ENCODE results near the gene ZEB2. TPM values are rescaled to one million over a fixed set of nuclear protein-coding genes. Genes with fewer than 3 reads are reported as not detected.

The ZEB2 gene
- total RNA-seq, 2 experiments from 2014 or later: 4.0 to 16.9 TPM

DNA sequence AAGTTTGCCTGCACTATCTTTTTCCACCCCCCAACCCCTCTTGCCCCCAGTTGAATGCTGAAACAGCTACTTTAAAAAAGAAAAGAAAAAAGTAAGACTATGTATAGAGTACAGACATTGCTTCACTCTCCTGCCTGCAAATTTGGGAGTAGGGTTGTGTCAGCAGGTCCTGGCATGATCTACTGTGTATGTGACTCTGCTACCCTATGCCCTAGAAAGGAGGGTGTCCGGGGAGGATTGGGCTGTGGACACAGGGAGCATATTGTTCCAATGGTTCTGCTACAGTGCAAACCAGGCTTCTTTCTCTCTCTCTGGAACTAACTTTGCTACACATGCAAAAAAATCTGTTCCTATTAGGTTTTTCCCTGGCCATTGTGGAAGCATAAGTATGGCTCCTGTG lies 9.9 kb upstream of the ZEB2 start:
- no peak overlapping the region for H3K4me3 ChIP-seq (ENCODE audit: low read depth, low read length, poor library complexity, severe bottlenecking)
- H3K9me3 ChIP-seq (ENCODE audit: low read length): no peaks in the 10 kb centered on the region
- no peaks in the 10 kb centered on the region for H3K79me2 ChIP-seq (ENCODE audit: insufficient read depth, low read depth, low read length)
- H3K27ac ChIP-seq (ENCODE audit: low read depth, low read length, poor library complexity, severe bottlenecking): no peak overlapping the region
- intact Hi-C loops (cut with micrococcal nuclease; ENCODE audit: unreplicated experiment): loop anchor here (10.0 kb wide), 1 partner anchor 1225 kb away; no protein-coding TSS in a partner anchor
- ChIA-PET POLR2A (interaction anchor here (1.2 to 1.7 kb wide), 2 partner anchors 32 to 43 kb away, joined by 4 read pairs; no protein-coding TSS in a partner anchor), CTCF (ENCODE audit: unreplicated experiment) (no interaction called here)
- no peak overlapping the region for H3K4me2 ChIP-seq (ENCODE audit: low read length)
- H2AFZ ChIP-seq (ENCODE audit: low read length): no peak overlapping the region
- no peak for DNase-seq (ENCODE audit: low spot score)
- TF ChIP-seq, protein P1, sequence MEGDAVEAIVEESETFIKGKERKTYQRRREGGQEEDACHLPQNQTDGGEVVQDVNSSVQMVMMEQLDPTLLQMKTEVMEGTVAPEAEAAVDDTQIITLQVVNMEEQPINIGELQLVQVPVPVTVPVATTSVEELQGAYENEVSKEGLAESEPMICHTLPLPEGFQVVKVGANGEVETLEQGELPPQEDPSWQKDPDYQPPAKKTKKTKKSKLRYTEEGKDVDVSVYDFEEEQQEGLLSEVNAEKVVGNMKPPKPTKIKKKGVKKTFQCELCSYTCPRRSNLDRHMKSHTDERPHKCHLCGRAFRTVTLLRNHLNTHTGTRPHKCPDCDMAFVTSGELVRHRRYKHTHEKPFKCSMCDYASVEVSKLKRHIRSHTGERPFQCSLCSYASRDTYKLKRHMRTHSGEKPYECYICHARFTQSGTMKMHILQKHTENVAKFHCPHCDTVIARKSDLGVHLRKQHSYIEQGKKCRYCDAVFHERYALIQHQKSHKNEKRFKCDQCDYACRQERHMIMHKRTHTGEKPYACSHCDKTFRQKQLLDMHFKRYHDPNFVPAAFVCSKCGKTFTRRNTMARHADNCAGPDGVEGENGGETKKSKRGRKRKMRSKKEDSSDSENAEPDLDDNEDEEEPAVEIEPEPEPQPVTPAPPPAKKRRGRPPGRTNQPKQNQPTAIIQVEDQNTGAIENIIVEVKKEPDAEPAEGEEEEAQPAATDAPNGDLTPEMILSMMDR (conservative IDR thresholded peaks at IDR 0.05; ENCODE audit: low read length): no peak
- TF ChIP-seq EZH2phosphoT487 (IDR thresholded peaks at IDR 0.05; ENCODE audit: borderline replicate concordance, low read depth, low read length): no peak
- no peaks in the 10 kb centered on the region for H4K20me1 ChIP-seq (ENCODE audit: insufficient read depth, low read length)
- H3K36me3 ChIP-seq (ENCODE audit: insufficient read depth, low read length): no peaks in the 10 kb centered on the region
- H3K9me2 ChIP-seq (ENCODE audit: insufficient read depth, low read length): no peaks in the 10 kb centered on the region
- no TSS peak for BruUV-seq (replicated peaks)
- peaks cover 9% of the 10 kb centered on the region for H3K4me1 ChIP-seq (ENCODE audit: insufficient read depth, low read length, poor library complexity, severe bottlenecking)

- H3K9me3 ChIP-seq (ENCODE audit: low read length): no peaks in the 10 kb centered on the region
- H4K20me1 ChIP-seq (ENCODE audit: insufficient read depth, low read length): no peaks in the 10 kb centered on the region
- no peak overlapping the region for H3K4me2 ChIP-seq (ENCODE audit: low read length)
- H3K36me3 ChIP-seq (ENCODE audit: insufficient read depth, low read length): no peaks in the 10 kb centered on the region
- H3K4me3 ChIP-seq (ENCODE audit: low read depth, low read length, poor library complexity, severe bottlenecking): no peak overlapping the region
- ChIA-PET CTCF (ENCODE audit: unreplicated experiment) (no interaction called here), POLR2A (interaction anchor here (0.7 to 1.1 kb wide), 3 partner anchors 14 to 246 kb away, joined by 4 to 5 read pairs (median 4); no protein-coding TSS in a partner anchor)
- TF ChIP-seq EZH2phosphoT487 (IDR thresholded peaks at IDR 0.05; ENCODE audit: borderline replicate concordance, low read depth, low read length): no peak
- TF ChIP-seq, protein P1 (conservative IDR thresholded peaks at IDR 0.05; ENCODE audit: low read length): no peak
- no peak for DNase-seq (ENCODE audit: low spot score)
- no peaks in the 10 kb centered on the region for H3K9me2 ChIP-seq (ENCODE audit: insufficient read depth, low read length)
- intact Hi-C loops (cut with micrococcal nuclease; ENCODE audit: unreplicated experiment): loop anchor here (10.0 kb wide), 1 partner anchor 1227 kb away; no protein-coding TSS in a partner anchor
- peaks cover 20% of the 10 kb centered on the region for H3K4me1 ChIP-seq (ENCODE audit: insufficient read depth, low read length, poor library complexity, severe bottlenecking)
- BruUV-seq (replicated peaks): no TSS peak
- no peak overlapping the region for H3K27ac ChIP-seq (ENCODE audit: low read depth, low read length, poor library complexity, severe bottlenecking)
- no peaks in the 10 kb centered on the region for H3K79me2 ChIP-seq (ENCODE audit: insufficient read depth, low read depth, low read length)
- no peak overlapping the region for H2AFZ ChIP-seq (ENCODE audit: low read length)
Measured at GRCh38 chr2:144528108-144528507, 8.2 kb upstream of the ZEB2 start.

DNA sequence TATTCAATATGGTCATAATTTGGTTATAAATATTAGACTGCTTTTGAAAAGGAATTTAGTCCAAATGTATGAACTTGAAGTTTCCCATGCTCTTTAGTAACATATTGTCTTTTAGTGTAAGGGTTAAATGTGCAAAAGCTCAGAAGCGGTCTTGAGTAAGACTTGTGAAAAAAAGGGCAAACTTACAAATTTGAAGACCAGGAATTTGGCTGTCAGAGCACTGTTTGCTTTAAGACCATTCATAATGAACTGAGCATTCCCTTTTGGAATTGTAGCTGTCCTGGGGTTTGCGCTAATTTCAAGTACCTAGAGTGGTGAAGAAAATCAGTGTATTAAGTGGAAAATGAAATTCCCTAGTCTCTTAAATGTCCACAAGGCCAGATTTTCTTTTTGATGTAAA lies 6.9 kb upstream of the ZEB2 start:
- peaks cover 29% of the 10 kb centered on the region for H3K4me1 ChIP-seq (ENCODE audit: insufficient read depth, low read length, poor library complexity, severe bottlenecking)
- CTCF ChIA-PET (ENCODE audit: unreplicated experiment): no interaction called here

More for the DNA sequence above, 6.9 kb upstream of the ZEB2 start:
- TF ChIP-seq, protein P1 (conservative IDR thresholded peaks at IDR 0.05; ENCODE audit: low read length): no peak
- no peak for TF ChIP-seq EZH2phosphoT487 (IDR thresholded peaks at IDR 0.05; ENCODE audit: borderline replicate concordance, low read depth, low read length)
- Histone ChIP-seq H3K9me2 (ENCODE audit: insufficient read depth, low read length) (no peaks in the 10 kb centered on the region), H3K9me3 (ENCODE audit: low read length) (no peaks in the 10 kb centered on the region), H3K27ac (ENCODE audit: low read depth, low read length, poor library complexity, severe bottlenecking) (no peak overlapping the region), H3K79me2 (ENCODE audit: insufficient read depth, low read depth, low read length) (no peaks in the 10 kb centered on the region), H3K4me3 (ENCODE audit: low read depth, low read length, poor library complexity, severe bottlenecking) (no peak overlapping the region), H4K20me1 (ENCODE audit: insufficient read depth, low read length) (no peaks in the 10 kb centered on the region), H3K36me3 (ENCODE audit: insufficient read depth, low read length) (no peaks in the 10 kb centered on the region), H2AFZ (ENCODE audit: low read length) (peak overlapping the region; percentile 34; the same call in 1 of the 2 replicates), H3K4me2 (ENCODE audit: low read length) (no peak overlapping the region)
- POLR2A ChIA-PET: interaction anchor here (0.7 to 1.1 kb wide), 2 partner anchors 35 to 723 kb away, joined by 3 to 4 read pairs; no protein-coding TSS in a partner anchor
- no peak for DNase-seq (ENCODE audit: low spot score)
- intact Hi-C loops (cut with micrococcal nuclease; ENCODE audit: unreplicated experiment): loop anchor here (10.0 kb wide), 1 partner anchor 1228 kb away; no protein-coding TSS in a partner anchor
- BruUV-seq (replicated peaks): no TSS peak

All from OCI-LY7 (cell line).